GM18517 (cell line): ENCODE results near the gene MON2.
"Not testable (repeated sequence)": the region's sequence is repeated elsewhere in the genome, so short reads cannot be mapped to it uniquely, and the experiment has no call there.

ENCODE experiments used
- ATAC-seq: cut with Tn5 transposase; IDR thresholded peaks from one replicate; pipeline ENCODE4 v1.9.1; 2021; ENCODE audit warnings: mild to moderate bottlenecking, moderate library complexity; ENCODE audit not compliant: unreplicated experiment

The MON2 gene

DNA sequence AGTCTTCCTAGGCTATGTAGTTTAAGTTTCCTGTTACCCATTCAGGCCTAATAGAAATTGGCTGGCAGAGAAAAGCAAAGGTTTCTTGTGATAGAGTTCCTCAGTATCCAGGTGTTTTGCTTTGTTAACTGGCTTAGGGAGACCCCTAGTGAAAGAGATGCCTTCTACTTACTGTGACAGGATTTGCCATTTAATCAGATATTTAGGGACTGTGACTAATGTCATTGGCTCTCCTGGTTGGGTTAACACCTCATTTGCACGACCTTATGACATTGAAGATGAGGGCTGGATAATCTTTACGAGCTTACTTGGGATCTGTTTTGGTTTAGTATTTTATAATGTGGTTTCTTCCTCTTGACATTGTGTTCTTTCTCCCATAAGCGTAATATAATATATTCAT, 5.8 kb downstream of the MON2 start:
- ATAC-seq: no peak

DNA sequence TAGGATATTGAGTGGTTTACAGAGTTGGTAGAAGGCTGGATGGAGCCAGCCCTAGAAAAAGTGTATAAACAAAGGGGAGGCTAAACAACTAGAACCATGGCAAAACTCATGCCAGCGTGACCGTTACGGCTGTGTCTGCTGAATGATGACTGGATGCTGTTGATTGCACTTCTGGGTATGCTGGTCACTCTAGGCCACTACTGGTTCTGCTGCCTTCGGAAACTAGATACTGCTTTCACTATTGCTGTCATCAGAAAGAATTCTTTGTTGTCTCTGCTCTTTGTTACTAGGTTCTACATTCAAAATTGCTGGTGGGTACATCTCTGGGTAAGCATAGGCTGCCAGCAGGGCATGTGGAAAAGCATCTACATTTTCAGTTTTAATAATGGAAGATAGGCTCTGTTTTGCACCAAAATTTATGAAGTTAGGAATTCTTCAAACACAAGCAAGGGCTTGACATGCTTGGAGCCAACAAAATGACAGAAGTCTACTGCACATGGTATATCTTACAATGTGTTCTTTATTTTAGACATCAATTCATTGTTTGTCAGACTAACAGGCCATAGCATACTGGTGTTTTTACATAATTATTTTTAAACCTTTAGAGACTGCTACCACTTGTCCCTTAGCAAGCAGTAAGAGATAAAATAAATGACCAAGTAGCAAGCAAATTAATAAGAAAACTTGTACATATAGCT, 15.4 kb downstream of the MON2 start:
- no peak for ATAC-seq

- no peak for ATAC-seq
These were observed 16.1 kb downstream of the MON2 start for GRCh38 chr12:62482769-62483168.

DNA sequence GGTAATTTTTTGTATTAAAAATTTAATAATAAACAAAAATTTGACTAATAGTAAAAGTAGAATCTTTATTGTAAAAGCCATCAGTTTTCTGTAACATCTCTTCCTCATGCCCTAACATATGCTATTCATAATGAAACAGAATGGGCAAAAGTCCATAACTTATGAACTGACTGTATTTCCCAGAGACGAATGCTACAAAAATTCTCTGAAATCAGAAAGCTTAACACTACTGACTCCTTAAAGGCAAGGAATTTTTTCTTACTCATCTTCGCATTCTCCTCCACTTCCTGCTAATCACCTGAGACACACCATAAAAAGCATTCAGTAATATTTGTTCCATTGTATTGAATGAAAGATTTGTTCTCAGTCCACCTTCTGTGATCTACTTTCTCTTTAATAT, 17.6 kb downstream of the MON2 start:
- no peak for ATAC-seq

GRCh38 chr12:62505786-62506185, 39.2 kb downstream of the MON2 start:
- ATAC-seq: no peak

- no peak for ATAC-seq
These were observed 46.3 kb downstream of the MON2 start for GRCh38 chr12:62512901-62513300.

GRCh38 chr12:62514080-62514479, 47.5 kb downstream of the MON2 start:
- ATAC-seq: not testable (repeated sequence)

- no peak for ATAC-seq
These were observed 50.3 kb downstream of the MON2 start for GRCh38 chr12:62516927-62517326.

DNA sequence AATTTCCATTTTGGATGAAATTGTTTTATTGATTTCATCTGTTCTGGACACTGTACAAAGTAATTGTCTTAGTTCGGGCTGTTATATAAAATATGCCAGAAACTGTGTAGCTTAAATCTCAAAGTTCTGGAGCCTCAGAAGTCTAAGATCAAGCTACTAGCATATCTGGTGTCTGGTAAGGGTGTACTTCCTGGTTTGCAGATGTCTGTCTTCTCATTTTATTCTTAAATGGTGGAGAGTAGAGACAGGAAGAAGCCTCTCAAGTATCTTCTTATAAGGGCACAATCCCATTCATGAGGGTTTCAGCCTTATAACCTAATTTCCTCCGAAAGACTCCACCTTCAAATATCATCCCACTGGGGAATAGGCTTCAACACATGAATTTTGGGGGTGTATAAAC, 51.3 kb downstream of the MON2 start:
- ATAC-seq: no peak

- no peak for ATAC-seq
These were observed 52.4 kb downstream of the MON2 start for GRCh38 chr12:62519043-62519442.

DNA sequence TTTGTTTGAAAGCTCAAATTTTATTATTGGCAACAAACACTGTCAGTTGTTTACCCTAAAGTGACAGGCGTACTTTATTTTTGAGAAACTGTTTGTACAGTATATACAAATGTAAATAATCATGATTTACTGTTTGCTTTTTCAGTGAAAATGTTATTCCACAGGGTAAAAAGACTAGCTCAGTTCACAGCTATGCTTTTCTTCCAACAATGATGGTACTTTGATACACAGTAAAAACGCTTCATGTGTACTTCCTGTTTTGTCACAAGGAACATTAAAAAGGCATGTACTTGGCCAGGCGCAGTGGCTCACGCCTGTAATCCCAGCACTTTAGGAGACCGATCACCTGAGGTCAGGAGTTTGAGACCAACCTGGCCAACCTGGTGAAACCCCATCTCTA, 53.7 kb downstream of the MON2 start:
- ATAC-seq: no peak

GRCh38 chr12:62522984-62523383, 56.4 kb downstream of the MON2 start:
- ATAC-seq: no peak

DNA sequence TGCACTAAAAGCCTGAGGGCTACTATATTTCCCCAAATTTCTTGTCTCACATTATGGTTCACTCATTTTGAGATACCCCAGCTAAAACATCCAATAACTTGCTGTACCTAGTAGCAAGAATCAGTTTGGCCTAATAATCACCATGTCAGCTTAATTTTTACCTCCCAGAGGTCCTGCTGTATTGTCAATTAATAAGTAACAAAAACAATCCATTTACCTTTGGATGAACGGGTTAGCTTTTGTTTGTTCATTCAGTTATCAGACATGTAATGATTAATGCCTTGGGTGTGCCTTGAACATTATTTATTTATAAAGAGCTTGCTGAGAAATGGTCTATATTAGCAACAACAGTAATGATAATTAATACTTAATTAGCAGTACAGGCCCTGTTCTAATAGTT, 57.0 kb downstream of the MON2 start:
- no peak for ATAC-seq

GRCh38 chr12:62525271-62525670, 58.6 kb downstream of the MON2 start:
- no peak for ATAC-seq

DNA sequence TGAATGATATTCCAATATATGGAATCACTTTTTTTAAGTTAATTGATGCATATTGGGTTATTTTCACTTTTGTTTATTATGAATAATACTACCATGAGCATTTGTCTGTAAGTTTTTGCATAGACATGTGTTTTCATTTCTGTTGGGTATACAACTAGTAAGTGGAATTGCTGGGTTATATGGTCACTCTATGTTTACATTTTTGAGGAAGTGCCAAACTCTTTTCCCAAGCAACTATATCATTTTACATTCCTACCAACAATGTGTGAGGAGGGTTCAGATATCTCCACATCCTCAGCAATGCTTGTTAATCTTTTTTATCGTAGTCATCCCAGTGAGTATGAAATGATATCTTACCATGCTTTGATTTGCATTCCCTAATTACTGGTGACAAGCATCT, 64.0 kb downstream of the MON2 start:
- no peak for ATAC-seq

GRCh38 chr12:62532333-62532732, 65.7 kb downstream of the MON2 start:
- ATAC-seq: no peak

DNA sequence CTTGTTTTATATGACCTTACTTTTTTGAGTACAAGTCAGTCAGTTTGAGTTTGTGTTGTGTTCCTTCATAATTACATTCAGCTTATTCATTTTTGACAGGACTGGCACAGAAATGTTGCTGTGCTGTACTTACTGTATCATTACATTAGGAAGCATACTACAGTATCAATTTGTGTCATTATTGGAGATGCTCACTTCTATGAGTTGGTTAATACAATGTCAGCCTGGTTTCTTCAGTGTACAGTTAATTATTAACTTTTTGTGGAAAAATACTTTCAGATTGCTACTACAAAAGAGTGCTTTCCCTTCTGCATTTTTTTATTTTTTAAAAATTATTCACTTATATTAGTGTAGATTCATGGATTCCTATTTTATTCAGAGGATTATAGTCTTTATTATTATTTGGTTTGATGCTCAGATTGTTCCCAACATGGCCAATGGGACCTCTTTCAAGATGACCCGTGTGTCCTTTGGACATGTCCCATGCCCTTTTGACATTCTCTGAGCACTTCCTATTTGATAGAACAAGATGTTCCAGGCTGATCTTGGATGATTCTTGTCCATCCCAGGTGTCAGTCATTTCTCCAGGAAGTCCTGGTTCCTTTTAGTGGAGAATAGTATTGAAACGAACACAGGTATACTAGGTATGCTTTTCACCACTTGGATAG, 66.6 kb downstream of the MON2 start:
- ATAC-seq: no peak

- no peak for ATAC-seq
These were observed 67.1 kb downstream of the MON2 start for GRCh38 chr12:62533755-62534107.

- ATAC-seq: no peak
These were observed 69.9 kb downstream of the MON2 start for GRCh38 chr12:62536546-62536945.

DNA sequence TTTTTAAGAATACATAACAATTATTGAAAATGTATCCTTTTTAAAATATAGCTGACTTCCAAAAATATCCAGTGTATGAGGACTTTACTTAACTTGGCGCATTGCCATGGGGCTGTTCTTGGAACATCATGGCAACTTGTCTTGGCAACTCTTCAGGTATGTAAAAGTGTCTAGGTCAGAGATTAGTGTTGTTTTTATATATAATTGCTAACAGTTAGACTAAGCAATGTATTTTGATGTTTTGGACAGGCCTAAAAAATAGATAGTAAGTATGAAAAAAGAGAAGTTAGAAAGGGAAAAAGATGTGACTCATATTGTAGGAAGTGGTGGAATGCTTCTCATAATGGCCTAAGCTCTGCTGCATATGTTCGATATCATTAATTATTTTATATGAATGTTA, 70.9 kb downstream of the MON2 start:
- no peak for ATAC-seq

DNA sequence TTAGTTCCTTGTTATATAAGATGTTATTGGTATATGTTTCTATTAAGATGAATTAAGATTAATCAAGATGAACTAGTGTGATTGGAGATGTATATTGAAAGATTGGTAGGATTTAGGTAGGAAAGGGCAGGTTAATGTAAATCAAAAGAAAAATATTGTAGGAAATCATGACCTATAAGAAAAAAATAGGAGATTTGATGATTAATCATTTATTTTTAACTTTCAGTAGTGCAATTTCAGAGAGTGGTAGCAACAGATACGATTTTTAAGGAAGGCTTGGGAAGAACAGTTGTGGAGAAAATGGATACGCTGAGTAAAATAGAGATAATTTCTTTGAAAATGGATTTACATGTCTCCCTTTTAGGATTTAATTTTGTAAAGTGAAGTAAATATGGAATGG, 73.7 kb downstream of the MON2 start:
- ATAC-seq: no peak

DNA sequence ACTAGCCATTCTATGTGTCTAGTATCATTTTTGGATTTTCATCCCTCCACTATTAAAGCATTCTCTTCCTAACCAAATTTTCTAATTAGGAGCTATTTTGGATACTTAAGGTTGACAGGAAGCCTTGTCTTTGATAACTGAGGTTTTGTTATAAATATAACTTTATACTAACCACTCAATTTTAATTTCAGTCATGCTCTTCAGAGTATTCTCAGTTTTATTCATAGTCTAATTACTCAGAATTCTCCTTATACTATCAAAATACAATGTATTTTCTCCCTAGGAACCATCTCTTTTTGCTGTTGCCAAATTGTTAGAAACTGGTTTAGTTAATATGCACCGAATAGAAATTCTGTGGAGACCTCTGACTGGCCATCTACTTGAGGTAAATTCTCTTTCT, 76.2 kb downstream of the MON2 start:
- ATAC-seq: no peak

DNA sequence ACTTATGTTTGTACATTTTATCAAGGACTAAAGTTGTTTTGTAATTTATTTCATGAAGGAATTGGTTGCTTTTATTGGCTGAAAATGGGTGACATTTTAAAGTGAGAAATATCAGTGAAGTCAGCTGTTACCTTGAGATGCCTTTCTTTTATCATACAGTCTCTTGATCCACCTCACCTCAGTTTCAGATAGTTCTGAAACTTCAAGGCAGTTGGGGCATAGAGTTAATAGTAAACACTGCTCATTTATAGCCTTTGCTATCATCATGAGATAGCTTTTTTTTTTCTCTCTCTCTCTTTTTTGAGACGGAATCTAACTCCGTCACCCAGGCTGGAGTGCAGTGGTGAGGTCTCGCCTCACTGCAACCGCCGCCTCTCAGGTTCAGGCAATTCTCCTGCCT, 76.7 kb downstream of the MON2 start:
- ATAC-seq: no peak
